Measurements from ENCODE around the gene TRIAP1.
A peak's percentile ranks its signal among the peaks of the same experiment; 100 is the strongest.

Gene TRIAP1

DNA sequence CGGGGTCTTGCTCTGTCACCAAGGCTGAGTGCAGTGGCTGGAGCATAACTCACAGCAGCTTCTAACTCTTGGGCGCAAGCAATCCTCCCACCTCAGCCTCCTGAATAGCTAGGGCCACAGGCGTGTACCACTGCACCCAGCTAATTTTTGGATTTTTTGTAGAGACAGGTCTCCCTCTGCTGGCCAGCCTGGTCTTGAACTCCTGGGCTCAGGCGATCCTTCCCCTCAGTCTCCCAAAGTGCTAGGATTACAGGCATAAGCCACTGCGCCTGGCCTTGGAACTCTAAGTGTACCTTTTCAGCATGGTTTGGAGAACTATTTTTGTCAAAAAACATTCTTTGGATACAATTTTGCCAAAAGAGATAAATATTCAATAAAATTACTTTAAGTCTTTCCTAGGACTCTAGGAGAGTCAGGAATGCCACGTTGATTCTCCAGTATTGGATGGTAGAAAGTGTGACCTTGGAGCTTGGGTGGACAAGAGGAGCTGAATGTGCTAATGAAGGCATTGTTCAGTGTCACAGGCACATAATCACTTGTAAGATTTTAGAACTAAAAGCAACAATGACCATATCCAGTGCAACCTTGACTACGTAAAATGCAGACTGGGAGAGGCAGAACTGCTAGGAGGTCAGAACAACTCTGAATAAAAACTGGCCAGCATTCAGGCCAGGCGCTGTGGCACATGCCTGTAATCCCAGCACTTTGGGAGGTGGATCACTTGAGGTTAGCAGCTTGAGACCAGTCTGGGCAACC lies 20.6 kb upstream of the TRIAP1 start:
- TF ChIP-seq CTCF (IDR thresholded peaks at IDR 0.05; ENCODE audit: low read depth, low read length): peak; percentile 57
- Histone ChIP-seq H3K4me3 (ENCODE audit: low read depth, low read length) (no peak overlapping the region), H3K27me3 (ENCODE audit: insufficient read depth, low read depth, severe bottlenecking) (no peaks in the 10 kb centered on the region), H3K36me3 (peaks cover 63% of the 10 kb centered on the region), H3K9me3 (ENCODE audit: severe bottlenecking) (no peaks in the 10 kb centered on the region), H3K27ac (no peak overlapping the region)
- DNase-seq: peak; percentile 64

- Histone ChIP-seq H3K36me3 (peaks cover 72% of the 10 kb centered on the region), H3K27me3 (ENCODE audit: insufficient read depth, low read depth, severe bottlenecking) (no peaks in the 10 kb centered on the region), H3K9me3 (ENCODE audit: severe bottlenecking) (no peaks in the 10 kb centered on the region), H3K27ac (no peak overlapping the region), H3K4me3 (ENCODE audit: low read depth, low read length) (no peak overlapping the region)
- TF ChIP-seq CTCF (IDR thresholded peaks at IDR 0.05; ENCODE audit: low read depth, low read length): no peak
- no peak for DNase-seq
These were observed 19.6 kb upstream of the TRIAP1 start for GRCh38 chr12:120465756-120466155.

DNA sequence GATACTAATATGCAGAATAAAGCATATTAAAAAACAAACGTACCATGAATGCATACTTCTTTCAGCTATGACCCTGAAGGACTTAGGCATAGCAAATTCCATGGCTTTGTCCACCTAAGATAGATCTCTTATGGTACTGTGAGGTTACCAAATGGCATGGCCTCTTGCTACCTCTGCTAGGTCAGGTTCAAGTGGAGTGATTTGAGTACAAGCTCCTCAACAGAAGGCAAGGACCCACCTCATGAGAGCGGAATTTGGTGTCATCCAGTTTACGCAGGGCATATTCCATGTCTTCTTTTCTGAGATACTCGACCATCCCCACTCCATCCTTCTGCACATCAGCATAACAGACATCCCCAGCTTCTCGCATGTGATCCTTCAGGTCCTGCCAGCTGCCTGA lies 17.5 kb upstream of the TRIAP1 start:
- TF ChIP-seq CTCF (IDR thresholded peaks at IDR 0.05; ENCODE audit: low read depth, low read length): no peak
- no peaks in the 10 kb centered on the region for H3K9me3 ChIP-seq (ENCODE audit: severe bottlenecking)
- H3K36me3 ChIP-seq: peaks cover 92% of the 10 kb centered on the region
- H3K27me3 ChIP-seq (ENCODE audit: insufficient read depth, low read depth, severe bottlenecking): no peaks in the 10 kb centered on the region
- DNase-seq: no peak
- H3K27ac ChIP-seq: no peak overlapping the region
- H3K4me3 ChIP-seq (ENCODE audit: low read depth, low read length): no peak overlapping the region

DNA sequence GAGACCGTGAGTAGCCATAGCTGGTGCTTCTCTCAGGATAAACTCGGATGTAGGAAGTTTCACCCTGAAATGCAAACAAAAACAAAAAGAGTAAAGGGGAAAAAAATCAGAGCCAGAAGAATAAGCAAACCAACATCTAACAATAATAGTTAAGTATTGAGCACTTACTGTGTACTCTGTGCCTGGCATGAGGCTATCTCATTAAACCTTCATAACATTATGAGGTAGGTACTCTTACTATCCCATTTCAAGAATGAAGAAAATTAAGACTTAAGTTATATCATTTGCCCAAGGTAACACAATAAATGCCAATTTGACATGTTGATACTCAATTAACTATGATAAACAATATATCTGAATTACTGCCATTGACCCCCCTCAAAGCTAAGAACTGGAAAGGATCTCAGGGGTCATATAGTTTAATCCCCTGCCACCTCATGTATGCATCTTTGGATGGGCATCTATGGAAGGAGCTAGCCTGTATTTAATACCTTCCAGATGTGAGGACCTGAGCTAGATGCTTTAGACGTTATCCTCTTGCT lies 16.0 kb upstream of the TRIAP1 start:
- no peak for DNase-seq
- Histone ChIP-seq H3K9me3 (ENCODE audit: severe bottlenecking) (no peaks in the 10 kb centered on the region), H3K36me3 (peaks cover 98% of the 10 kb centered on the region), H3K27me3 (ENCODE audit: insufficient read depth, low read depth, severe bottlenecking) (no peaks in the 10 kb centered on the region), H3K27ac (no peak overlapping the region), H3K4me3 (ENCODE audit: low read depth, low read length) (no peak overlapping the region)
- TF ChIP-seq CTCF (IDR thresholded peaks at IDR 0.05; ENCODE audit: low read depth, low read length): no peak

DNA sequence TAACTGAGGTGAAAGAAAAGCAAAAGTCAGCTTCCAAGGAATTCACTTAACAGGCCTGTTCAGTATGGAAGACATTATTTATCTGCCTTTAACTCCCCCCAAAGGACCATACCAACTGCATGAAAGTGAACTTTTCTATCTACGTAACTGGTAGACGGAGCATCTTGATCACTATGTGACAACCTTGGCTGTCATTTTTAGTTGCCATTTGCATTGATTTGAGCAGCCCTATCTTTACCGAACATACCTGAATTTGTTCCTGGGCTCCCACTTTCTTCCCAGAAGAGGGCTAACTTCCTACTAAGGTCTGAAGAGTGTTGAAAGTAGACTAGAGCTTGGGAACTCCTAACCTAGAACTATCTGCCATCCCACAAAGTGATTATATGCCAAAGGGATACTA lies 14.0 kb upstream of the TRIAP1 start:
- TF ChIP-seq CTCF (IDR thresholded peaks at IDR 0.05; ENCODE audit: low read depth, low read length): no peak
- Histone ChIP-seq H3K27me3 (ENCODE audit: insufficient read depth, low read depth, severe bottlenecking) (no peaks in the 10 kb centered on the region), H3K36me3 (peaks cover 98% of the 10 kb centered on the region), H3K27ac (no peak overlapping the region), H3K4me3 (ENCODE audit: low read depth, low read length) (no peak overlapping the region), H3K9me3 (ENCODE audit: severe bottlenecking) (no peaks in the 10 kb centered on the region)
- no peak for DNase-seq

DNA sequence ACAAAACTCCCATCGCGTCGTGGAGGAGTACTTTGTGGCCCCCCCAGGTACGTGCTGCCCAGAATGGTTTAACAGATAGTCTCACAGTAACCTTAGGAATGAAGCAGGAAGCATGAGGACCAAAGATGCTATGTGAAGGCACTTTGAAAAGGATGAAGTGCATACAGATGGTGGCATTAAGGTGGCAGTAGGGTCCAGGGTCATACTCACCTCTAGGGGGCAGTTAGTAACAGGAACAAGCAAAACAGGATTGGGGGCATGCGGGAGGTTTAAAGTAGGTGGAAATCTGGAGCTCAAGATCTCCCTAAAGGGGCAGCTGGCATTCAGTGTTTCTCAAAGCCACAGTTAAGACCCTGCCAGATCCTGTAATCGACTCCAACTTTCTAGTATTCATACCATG lies 10.9 kb upstream of the TRIAP1 start:
- peak; percentile 60 for TF ChIP-seq CTCF (IDR thresholded peaks at IDR 0.05; ENCODE audit: low read depth, low read length)
- H3K9me3 ChIP-seq (ENCODE audit: severe bottlenecking): no peaks in the 10 kb centered on the region
- DNase-seq: no peak
- no peaks in the 10 kb centered on the region for H3K27me3 ChIP-seq (ENCODE audit: insufficient read depth, low read depth, severe bottlenecking)
- no peak overlapping the region for H3K27ac ChIP-seq
- no peak overlapping the region for H3K4me3 ChIP-seq (ENCODE audit: low read depth, low read length)
- H3K36me3 ChIP-seq: peaks cover 97% of the 10 kb centered on the region

All from WERI-Rb-1 (cell line).